GM12878 (cell line): ENCODE data around the gene C19orf81.

ENCODE experiments used
- ATF7 ChIP-seq: fragments of 450-650 bp; IDR thresholded peaks from 2 replicates; pipeline ENCODE4 v1.6.1; 2016; ENCODE audit warnings: low read depth, mild to moderate bottlenecking
- CBFB ChIP-seq: IDR thresholded peaks from 2 replicates; pipeline ENCODE4 v1.6.1; 2016; ENCODE audit warnings: antibody characterized with exemption, low read depth
- EZH2 ChIP-seq: IDR thresholded peaks from 2 replicates; pipeline ENCODE4 v1.6.1; 2012; ENCODE audit warnings: low read depth, mild to moderate bottlenecking, control low read depth, inconsistent platforms, low read length, borderline replicate concordance; ENCODE audit not compliant: control insufficient read depth
- FOS ChIP-seq: IDR thresholded peaks from 3 replicates; pipeline ENCODE4 v1.6.1; 2011; ENCODE audit warnings: borderline replicate concordance; ENCODE audit not compliant: insufficient read length; ENCODE audit errors: extremely low read depth
- GABPA ChIP-seq: IDR thresholded peaks from 2 replicates; pipeline ENCODE4 v1.6.1; 2014; ENCODE audit warnings: antibody characterized with exemption, low read depth, mild to moderate bottlenecking, inconsistent platforms
- JUND ChIP-seq: IDR thresholded peaks from 2 replicates; pipeline ENCODE4 v1.6.1; 2012; ENCODE audit warnings: low read depth, mild to moderate bottlenecking, low read length, improper control_type of control experiment, moderate library complexity
- NRF1 ChIP-seq: conservative IDR thresholded peaks from 2 replicates; pipeline ENCODE4 v1.6.1; 2011; ENCODE audit warnings: mild to moderate bottlenecking, low read depth, low read length, improper control_type of control experiment
- POLR2AphosphoS5 ChIP-seq: IDR thresholded peaks from 2 replicates; pipeline ENCODE4 v1.6.1; 2011; ENCODE audit warnings: mild to moderate bottlenecking, low read length, inconsistent platforms
- SIN3A ChIP-seq: IDR thresholded peaks from 2 replicates; pipeline ENCODE4 v1.6.1; 2012; ENCODE audit warnings: low read depth, low read length, improper control_type of control experiment
- SP1 ChIP-seq: IDR thresholded peaks from one replicate; pipeline ENCODE4 v1.6.1; 2011; ENCODE audit warnings: low read depth, low read length
- TF ChIP-seq, protein P1 (sequence below): IDR thresholded peaks from 2 replicates; pipeline ENCODE4 v1.6.1; 2011; ENCODE audit warnings: borderline replicate concordance, low read depth, mild to moderate bottlenecking, moderate library complexity, low read length; ENCODE audit not compliant: insufficient read depth, poor library complexity, severe bottlenecking
- TF ChIP-seq, protein P2 (sequence below): IDR thresholded peaks from 2 replicates; pipeline ENCODE4 v1.6.1; 2011; ENCODE audit warnings: low read depth, mild to moderate bottlenecking, low read length, moderate library complexity, borderline replicate concordance; ENCODE audit errors: extremely low read depth
- TF ChIP-seq, protein P3 (sequence below), 3 experiments: IDR thresholded peaks in 2 of 3; conservative IDR thresholded peaks in 1 of 3; 2 replicates each; pipeline ENCODE4 v1.5.1; 2011; ENCODE audit warnings: low read depth in 3 of 3, low read length in 3 of 3, mild to moderate bottlenecking in 3 of 3, control low read depth in 2 of 3, moderate library complexity in 2 of 3, inconsistent platforms in 1 of 3, mixed read lengths in 1 of 3; ENCODE audit not compliant: control insufficient read depth in 2 of 3, insufficient read depth in 1 of 3; ENCODE audit errors: extremely low read depth in 1 of 3

DNA sequence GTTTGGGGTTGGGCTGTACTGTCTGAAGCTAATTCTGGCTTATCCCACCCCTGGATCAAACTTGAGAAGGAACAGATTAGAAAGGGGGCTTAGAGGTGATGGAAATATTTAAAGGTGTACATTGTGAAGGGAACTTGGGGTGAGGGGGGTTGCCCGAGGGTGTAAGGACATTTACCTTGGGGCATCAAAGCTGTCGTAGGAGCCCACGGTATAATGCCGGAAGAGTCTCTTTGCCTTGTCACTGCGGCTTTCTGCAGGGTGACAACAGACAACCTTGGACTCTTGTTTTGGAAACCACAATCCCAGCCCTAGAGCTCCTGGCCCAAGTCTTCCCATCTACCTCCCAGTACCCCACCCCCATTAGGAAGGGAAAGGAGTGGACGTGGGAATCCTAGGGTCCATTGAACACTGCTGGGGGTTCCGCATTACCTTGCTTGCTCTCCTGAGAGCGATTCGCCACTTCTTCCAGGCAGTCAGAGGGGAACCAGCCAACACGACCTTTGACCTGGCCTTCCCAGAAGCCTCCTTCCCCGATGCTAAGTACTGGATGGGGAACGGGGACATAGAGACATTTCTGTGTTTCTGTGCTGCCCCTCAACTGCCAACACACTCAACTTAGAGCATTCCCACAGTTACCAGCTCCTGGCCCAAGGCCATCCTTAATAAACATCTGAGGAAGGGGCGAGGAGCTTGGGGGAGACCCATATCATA lies 48.3 kb downstream of the C19orf81 start:
- TF ChIP-seq NRF1, result no peak
- TF ChIP-seq EZH2, result no peak
- no peak for TF ChIP-seq FOS
- TF ChIP-seq, protein P1, sequence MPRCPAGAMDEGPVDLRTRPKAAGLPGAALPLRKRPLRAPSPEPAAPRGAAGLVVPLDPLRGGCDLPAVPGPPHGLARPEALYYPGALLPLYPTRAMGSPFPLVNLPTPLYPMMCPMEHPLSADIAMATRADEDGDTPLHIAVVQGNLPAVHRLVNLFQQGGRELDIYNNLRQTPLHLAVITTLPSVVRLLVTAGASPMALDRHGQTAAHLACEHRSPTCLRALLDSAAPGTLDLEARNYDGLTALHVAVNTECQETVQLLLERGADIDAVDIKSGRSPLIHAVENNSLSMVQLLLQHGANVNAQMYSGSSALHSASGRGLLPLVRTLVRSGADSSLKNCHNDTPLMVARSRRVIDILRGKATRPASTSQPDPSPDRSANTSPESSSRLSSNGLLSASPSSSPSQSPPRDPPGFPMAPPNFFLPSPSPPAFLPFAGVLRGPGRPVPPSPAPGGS, result no peak
- TF ChIP-seq, protein P2, sequence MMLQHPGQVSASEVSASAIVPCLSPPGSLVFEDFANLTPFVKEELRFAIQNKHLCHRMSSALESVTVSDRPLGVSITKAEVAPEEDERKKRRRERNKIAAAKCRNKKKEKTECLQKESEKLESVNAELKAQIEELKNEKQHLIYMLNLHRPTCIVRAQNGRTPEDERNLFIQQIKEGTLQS, result no peak
- TF ChIP-seq GABPA, result no peak
- TF ChIP-seq, protein P3, sequence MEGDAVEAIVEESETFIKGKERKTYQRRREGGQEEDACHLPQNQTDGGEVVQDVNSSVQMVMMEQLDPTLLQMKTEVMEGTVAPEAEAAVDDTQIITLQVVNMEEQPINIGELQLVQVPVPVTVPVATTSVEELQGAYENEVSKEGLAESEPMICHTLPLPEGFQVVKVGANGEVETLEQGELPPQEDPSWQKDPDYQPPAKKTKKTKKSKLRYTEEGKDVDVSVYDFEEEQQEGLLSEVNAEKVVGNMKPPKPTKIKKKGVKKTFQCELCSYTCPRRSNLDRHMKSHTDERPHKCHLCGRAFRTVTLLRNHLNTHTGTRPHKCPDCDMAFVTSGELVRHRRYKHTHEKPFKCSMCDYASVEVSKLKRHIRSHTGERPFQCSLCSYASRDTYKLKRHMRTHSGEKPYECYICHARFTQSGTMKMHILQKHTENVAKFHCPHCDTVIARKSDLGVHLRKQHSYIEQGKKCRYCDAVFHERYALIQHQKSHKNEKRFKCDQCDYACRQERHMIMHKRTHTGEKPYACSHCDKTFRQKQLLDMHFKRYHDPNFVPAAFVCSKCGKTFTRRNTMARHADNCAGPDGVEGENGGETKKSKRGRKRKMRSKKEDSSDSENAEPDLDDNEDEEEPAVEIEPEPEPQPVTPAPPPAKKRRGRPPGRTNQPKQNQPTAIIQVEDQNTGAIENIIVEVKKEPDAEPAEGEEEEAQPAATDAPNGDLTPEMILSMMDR (IDR thresholded peaks at IDR 0.05 in 2 of 3, conservative IDR thresholded peaks at IDR 0.05 in 1 of 3; ENCODE audit: control insufficient read depth in 2 of 3, extremely low read depth in 1 of 3, insufficient read depth in 1 of 3, low read depth in 3 of 3, low read length in 3 of 3), result no peak
- no peak for TF ChIP-seq CBFB
- TF ChIP-seq JUND, result no peak
- TF ChIP-seq POLR2AphosphoS5, result no peak
- TF ChIP-seq SP1, result no peak
- no peak for TF ChIP-seq ATF7
- TF ChIP-seq SIN3A, result no peak
